GM21381 (cell line): Measurements from ENCODE around the gene ZDHHC18.
A peak's percentile ranks its signal among the peaks of the same experiment; 100 is the strongest.
"Not testable (repeated sequence)": the region's sequence is repeated elsewhere in the genome, so short reads cannot be mapped to it uniquely, and the experiment has no call there.

Source experiments
- ATAC-seq: cut with Tn5 transposase; IDR thresholded peaks from one replicate; pipeline ENCODE4 v1.9.1; 2021; ENCODE audit warnings: mild to moderate bottlenecking, moderate library complexity; ENCODE audit not compliant: unreplicated experiment

ZDHHC18 gene

GRCh38 chr1:26791148-26791547, 35.3 kb upstream of the ZDHHC18 start:
- no peak for ATAC-seq

DNA sequence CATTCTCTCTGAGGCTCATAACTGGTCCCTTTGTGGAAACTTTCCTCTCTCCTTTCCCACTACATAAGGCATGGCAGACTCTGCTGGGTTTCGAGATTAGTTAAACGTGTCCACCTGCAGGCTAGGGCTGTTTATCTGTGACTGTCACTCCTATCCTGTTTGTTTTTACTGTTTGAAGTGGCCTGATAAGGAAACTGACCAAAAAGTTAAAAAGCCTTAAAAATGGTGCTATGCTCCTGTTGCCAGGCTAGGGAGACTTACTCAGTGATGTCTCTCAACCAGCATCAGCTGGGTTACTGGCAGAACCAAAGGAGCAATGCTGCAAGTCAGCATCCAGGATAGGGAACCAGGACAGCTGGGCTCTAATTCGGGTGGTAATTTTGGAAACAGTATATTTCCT, 34.9 kb upstream of the ZDHHC18 start:
- ATAC-seq = no peak

DNA sequence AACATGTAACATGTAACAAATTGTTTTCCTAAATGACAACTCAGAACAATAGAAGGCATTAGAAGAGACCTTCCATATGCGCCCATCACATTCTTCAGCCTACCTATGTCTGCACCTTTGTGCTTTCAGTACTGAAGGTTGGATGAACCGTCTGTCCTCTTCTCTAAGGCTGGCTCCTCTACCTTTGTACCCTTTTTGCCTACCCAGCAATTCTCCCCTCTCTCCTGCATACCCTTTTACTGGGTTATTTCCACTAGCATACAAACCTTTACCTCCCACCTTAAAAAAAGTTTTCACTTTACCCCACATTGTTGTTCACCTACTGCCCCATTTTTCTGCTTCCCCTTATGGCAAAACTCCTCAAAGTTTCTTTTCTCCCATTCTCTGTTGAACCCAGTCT, 33.6 kb upstream of the ZDHHC18 start:
- no peak for ATAC-seq

GRCh38 chr1:26794391-26794790, 32.1 kb upstream of the ZDHHC18 start:
- ATAC-seq = no peak

DNA sequence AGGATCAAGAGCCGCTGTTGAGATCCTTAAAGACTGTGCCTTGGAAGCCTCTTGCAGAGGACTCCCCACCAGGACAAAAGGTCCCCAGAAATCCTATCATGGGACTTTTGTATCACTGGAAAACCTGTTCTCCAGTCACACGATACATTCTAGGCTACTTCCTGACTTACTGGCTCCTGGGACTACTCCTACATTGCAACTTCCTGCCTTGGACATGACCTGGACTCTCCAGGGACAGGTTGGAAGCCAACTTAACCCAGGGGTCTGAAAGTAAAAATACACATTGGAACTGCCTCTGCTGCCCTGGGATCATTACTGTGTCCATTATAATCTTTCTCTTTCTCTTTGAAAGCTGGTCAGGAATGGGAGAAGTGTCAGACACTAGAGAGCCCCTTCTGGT, 28.9 kb upstream of the ZDHHC18 start:
- no peak for ATAC-seq

DNA sequence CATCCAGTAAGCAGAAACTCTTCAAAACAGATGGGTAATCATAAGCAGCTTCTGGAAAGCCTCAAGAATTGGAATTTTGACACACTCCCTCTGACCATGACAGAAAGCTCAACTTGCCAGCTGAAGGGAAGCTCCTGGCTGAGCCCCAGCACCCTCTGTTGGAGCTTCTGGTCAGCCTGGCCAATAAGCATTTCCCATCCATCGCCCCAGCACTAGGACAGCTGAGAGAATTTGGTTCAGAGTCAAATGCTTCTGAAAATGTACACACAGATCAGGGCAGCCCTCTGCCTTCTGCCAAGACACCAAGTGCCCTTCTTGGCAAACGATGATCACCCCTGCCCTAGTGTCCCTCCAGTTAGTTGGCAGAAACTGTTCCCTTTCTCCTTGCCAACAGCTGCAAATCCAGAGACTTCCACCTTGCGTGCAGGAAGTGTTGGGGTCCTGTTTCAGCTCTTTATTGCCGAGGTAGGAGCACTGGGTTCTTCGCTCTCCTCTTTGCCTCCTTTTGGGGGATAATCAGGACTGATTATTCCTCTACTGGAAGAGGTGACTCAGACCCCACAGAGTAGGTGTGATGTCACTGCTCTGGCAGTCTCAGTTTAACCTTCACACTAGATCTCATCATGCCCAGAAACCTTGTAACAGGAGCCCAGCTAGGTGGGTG, 26.9 kb upstream of the ZDHHC18 start:
- ATAC-seq = no peak

DNA sequence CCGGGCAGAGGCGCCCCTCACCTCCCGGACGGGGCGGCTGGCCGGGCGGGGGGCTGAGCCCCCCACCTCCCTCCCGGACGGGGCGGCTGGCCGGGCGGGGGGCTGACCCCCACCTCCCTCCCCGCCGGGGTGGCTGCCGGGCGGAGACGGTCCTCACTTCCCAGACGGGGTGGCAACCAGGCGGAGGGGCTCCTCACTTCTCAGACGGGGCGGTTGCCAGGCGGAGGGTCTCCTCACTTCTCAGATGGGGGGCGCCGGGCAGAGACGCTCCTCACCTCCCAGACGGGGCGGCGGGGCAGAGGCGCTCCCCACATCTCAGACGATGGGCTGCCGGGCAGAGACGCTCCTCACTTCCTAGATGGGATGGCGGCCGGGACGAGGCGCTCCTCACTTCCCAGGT, 22.6 kb upstream of the ZDHHC18 start:
- ATAC-seq = not testable (repeated sequence)

GRCh38 chr1:26810105-26810504, 16.4 kb upstream of the ZDHHC18 start:
- not testable (repeated sequence) for ATAC-seq

DNA sequence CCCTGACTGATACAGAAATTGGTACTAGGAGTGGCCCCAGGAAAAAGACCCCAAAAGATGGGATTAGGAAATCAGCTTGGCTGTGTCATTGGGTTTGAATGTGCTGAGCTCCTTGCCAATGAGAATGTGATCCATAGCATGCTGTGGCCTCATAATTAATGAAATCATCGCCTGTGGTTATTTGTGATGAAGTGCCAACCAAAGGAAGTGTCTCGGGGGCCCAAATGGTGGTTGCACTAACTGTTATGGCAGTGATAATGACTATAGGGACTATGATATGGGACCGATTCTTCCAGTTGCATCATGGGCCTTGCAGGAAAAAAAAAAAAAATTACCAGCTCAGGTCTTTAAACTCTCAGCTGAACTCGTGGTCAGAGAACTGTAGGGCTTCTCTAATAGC, 15.4 kb upstream of the ZDHHC18 start:
- no peak for ATAC-seq

GRCh38 chr1:26811708-26812107, 14.8 kb upstream of the ZDHHC18 start:
- no peak for ATAC-seq

DNA sequence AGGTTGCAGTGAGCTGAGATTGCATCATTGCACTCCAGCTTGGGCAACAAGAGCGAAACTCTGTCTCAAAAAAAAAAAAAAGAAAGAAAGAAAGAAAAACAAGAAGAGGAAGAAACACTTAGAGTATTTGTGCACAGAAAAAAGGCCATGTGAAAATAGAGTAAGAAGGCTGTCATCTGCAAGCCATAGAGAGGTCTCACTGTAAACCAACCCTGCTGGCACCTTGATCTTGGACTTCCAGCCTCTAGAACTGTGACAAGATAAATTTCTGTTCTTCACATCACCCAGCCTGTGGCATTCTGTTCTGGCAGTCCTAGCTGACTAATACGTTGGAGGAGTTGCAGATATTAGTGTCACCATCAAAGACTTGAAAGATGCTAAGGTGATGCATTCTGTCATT, 12.1 kb upstream of the ZDHHC18 start:
- no peak for ATAC-seq

DNA sequence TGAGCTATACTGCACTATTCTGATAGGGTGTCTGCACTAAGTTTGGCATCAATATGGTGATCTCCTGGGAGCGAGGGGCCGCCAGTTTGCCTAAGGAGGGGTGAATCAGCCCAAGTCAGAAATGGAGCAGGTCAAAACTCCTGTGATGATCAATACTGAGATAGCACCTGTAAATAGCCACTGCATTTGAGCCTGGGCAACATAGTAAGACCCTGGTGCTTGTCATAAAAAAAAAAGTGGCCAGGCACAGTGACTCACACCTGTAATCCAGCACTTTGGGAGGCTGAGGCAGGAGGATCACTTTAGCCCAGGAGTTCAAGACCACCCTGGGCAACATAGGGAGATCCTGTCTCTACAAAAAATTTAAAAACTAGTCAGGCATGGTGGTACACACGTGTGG, 11.6 kb upstream of the ZDHHC18 start:
- no peak for ATAC-seq

- peak; percentile 80 for ATAC-seq
Observed at GRCh38 chr1:26820784-26821269, 5.7 kb upstream of the ZDHHC18 start.

DNA sequence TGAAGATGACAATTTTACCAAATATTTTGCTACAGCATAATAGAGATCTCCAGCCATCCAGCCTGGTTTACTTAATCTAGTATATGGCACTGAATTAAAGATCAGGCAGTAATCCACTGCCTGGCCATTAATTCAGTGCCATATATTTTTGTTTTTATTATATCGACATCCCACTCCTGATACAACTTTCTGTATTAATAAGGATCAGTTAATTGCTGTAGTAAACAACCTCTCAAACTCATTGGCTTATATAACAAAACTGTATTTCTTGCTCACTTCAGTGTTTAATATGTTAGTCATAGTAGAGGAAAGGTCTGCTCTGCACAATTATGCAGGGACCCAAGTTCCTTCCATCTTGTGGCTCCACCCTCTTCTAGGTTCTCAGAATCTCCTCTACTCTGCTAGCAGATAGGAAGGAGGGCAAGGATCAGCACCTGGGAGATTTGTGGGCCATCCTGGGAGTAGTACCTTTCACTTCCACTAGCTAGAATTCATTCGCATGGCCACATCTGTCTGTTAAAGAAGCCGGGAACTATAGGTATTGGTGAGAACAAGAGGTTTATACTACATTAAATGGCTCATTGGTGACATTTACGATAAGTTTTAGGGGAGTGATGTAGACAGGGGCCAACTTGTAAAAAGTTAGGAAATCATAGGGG, 3.6 kb upstream of the ZDHHC18 start:
- no peak for ATAC-seq

- ATAC-seq = no peak
Observed at GRCh38 chr1:26824731-26825130, 1.8 kb upstream of the ZDHHC18 start.

DNA sequence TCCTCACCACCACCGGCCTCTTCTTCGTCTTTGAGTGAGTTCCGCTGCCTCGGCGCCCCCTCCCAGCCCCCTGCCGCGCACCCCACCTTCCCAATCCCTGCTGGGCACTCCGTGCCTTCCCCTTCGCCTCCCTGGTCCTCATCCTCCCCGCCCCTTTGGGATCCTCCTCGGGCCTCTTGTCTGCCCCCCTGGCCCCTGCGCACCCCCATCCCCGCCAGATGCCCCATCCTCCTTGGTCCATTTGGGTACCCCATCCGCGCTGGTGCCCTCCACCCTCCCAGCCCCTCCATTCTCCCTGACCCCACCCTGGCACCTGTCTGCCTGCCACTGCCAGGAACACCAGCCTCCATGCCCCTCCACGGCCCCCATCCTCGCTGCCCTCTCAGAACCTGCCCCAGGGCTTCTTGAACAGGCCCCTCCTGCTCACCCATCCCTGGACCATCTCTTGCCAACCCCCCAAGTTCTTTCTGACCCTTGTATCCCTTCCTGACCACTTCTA, 667 bp downstream of the ZDHHC18 start:
- ATAC-seq = no peak

- ATAC-seq = no peak
Observed at GRCh38 chr1:26827663-26828062, 1.2 kb downstream of the ZDHHC18 start.

DNA sequence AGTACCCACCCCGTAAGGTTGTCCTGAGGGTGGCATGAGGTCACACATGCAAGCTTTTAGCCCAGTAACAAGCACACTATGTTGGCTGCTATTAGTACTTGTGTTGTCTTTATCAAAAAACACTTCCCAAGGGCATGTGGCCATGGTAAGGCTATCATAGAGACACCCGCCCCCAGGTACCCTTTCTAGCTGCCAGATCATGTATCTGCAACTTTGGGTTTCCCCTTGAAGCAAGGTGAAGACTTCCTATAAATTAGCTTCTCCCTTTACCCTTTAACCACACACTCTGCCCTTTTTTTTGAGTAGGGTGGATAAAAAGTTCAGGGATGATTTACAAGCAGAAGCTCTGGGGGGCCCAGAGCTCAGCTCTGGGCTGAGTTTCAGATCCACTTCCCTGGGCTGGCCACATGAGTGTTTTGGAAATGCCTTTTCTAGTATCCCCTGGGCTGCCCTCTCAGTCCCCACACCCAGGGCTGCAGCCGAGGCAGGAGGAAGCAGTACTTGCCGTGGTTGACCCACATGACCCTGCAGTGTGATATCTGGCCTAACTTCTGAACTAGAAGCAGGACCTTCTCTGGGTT, 2.0 kb downstream of the ZDHHC18 start:
- no peak for ATAC-seq

GRCh38 chr1:26829184-26829911, 2.9 kb downstream of the ZDHHC18 start:
- ATAC-seq = no peak

- ATAC-seq = no peak
Observed at GRCh38 chr1:26831059-26831458, 4.6 kb downstream of the ZDHHC18 start.

- no peak for ATAC-seq
Observed at GRCh38 chr1:26831546-26832248, 5.2 kb downstream of the ZDHHC18 start.
